Fibroblast of pulmonary artery (primary cell): ENCODE results near the gene NR2F1.

Source experiments
- DNase-seq: peaks from one replicate; pipeline ENCODE4 v3.0.0-alpha.2; 2010; ENCODE audit warnings: low read depth
- H3K4me3 ChIP-seq: replicated peaks from 2 replicates; pipeline ENCODE4 v1.5.1; 2011; ENCODE audit warnings: low read depth, mild to moderate bottlenecking, control low read depth, low read length, moderate library complexity
- TF ChIP-seq, protein P1 (sequence below): IDR thresholded peaks from 2 replicates; pipeline ENCODE4 v1.5.1; 2011; ENCODE audit warnings: mild to moderate bottlenecking, control low read depth, low read length, inconsistent platforms; ENCODE audit errors: missing control alignments

The NR2F1 gene

DNA sequence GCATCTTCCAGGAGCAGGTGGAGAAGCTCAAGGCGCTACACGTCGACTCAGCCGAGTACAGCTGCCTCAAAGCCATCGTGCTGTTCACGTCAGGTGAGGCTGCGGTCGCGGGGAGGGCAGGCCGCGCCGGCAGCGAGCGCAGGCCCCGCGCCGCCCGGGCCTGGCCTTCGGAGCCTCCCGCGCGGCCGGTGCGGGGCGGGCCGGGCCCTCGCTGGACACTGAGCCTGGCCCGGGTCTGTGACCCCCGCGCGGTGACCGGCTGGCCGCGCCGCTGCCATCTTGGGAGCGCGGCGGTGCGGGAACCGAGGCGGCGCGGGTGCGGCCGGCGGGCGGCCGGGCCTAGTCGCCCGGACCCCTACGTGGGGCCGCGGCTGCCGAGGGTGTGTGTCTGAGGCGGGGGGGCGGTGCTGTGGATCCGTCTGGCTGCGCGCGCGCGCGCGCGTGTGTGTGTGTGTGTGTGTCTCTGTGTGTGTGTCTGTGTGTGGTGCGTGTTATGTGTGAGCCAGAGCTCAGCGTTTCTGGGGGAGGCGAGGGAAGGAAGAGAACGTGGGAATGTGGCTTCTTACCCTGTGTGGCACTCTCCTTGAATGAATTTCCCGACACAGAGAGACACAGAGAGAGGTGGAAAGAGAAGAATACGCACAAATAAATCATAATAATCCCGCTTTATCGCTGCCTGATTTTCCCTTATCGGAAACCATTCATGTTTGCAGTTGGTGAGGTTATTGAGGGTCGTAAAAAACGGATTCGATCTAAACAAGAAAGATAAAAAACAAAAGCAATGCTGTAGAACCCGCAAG lies 5.5 kb downstream of the NR2F1 start:
- DNase-seq = peak; percentile 56
- H3K4me3 ChIP-seq = peak overlapping the region; percentile 89
- TF ChIP-seq, protein P1, sequence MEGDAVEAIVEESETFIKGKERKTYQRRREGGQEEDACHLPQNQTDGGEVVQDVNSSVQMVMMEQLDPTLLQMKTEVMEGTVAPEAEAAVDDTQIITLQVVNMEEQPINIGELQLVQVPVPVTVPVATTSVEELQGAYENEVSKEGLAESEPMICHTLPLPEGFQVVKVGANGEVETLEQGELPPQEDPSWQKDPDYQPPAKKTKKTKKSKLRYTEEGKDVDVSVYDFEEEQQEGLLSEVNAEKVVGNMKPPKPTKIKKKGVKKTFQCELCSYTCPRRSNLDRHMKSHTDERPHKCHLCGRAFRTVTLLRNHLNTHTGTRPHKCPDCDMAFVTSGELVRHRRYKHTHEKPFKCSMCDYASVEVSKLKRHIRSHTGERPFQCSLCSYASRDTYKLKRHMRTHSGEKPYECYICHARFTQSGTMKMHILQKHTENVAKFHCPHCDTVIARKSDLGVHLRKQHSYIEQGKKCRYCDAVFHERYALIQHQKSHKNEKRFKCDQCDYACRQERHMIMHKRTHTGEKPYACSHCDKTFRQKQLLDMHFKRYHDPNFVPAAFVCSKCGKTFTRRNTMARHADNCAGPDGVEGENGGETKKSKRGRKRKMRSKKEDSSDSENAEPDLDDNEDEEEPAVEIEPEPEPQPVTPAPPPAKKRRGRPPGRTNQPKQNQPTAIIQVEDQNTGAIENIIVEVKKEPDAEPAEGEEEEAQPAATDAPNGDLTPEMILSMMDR = no peak

DNA sequence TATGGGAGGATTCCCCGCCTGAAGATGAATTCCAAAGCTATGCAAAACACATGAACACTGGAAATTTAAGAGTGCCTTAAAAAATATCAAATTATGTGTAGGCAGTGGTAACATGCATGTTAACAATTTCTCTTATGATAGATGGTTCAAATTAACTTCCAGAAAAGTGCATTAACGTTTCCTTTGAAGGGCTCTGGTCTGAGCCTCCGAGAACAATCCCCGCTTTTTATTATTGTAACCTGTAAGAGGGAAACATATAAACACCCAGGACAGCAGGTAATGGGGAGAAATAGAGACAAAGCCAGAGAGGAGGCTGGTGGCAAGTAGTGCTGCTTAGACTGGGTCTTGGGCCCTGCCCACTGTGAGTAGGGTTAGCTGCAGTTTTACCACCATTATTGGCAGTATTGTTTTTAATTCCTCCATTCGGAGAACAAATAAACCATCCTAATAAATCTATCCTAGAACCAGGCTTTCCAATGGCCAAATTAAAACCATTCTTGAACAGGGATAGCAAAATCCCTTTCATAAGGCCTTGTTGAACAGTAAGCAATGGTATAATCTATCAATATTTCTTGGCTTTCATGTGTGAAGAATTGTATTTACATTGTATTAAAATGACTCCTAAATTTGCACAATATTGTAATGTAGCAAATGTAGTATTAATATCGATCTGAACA lies 6.3 kb downstream of the NR2F1 start:
- no peak for DNase-seq
- H3K4me3 ChIP-seq = peak overlapping the region; percentile 48
- TF ChIP-seq, protein P1 = no peak

DNA sequence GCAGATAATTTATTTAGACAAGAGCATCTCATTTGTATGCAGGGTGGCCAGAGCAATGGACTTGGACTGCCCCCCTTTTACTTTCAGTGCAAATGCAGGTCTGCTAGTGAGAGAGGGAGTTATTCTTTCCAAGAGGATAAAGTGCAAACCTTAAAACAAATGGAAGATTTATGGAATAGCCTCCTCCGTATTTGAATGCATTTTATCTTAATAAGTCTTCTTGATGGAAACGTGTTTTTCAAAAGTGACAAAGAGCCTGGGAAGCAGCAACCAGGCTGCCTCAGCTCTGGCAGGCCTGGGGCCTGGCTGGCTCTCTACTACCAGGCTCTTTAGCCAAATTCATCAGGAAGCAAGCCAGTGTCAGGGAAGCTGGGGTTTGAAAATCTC lies 6.8 kb downstream of the NR2F1 start:
- TF ChIP-seq, protein P1 = peak; percentile 10
- no peak for DNase-seq
- H3K4me3 ChIP-seq = peak overlapping the region; percentile 48

DNA sequence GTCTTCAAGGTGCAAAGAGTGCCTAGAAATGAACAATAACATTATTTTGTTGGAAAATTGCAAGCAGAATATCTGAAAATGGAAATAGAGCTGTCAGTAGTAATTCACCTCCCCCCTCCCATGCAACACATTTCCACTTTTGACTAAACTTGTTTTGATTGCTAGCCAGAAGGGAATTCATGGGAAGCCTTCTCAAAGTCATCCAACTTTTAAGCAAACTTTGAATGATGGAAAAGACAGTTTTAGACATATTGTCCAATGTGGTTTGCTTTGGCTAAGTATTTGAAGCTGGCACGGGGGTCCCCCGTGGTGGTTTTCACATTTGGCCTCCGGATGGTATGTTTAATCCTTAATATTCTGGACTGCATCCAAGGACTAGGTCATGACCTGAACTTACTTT lies 7.5 kb downstream of the NR2F1 start:
- TF ChIP-seq, protein P1 = no peak
- H3K4me3 ChIP-seq = peak overlapping the region; percentile 48
- no peak for DNase-seq

DNA sequence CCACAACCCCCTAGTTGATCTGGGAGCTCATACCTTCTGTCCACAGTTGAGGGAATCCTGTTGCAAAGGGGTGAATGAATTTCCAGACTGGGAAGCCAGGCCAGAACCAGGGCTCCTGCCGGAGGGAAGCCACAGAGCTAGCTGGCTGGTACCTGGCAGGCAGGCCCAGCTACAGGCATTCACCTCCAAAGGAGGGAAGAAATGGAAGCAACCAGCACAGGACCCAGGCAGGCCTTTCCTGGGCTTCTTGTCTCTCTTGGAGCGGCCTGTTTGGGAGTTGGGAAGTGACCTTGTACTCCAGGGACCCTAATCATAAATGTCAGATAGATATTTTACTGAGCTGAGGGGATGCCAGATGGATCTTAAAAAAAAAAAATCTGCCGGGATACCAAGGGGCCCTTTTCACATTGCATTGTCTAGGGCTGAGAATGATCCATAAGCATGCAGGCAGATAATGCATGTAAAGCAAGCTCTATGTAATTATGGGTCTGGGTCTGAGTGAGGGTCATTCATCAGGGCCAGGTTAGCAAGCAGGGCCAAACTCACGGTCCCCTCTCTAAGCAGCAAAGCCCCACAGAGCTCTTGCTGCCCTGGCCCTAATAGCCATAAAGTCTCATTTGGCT lies 8.4 kb downstream of the NR2F1 start:
- DNase-seq = no peak
- TF ChIP-seq, protein P1 = no peak
- no peak overlapping the region for H3K4me3 ChIP-seq

DNA sequence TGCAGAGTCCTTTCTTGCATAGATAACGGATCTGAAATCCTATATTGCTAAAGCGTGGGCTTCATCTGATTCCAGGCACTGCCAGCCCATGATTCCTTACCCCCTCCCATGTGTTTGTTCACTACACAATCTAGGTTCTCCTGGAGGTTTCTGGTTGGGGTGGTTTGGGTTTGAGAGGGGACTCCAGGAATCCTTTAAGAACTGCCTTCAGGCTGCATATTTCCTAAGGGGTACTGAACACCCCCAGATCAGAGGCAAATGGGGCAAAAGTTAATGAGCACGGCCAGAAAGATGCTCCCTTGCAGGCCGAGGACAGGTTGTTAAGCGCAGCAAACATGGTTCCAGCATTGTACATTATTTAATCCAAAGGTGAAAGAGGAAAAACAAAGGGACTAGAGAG lies 9.9 kb downstream of the NR2F1 start:
- no peak for DNase-seq
- no peak overlapping the region for H3K4me3 ChIP-seq
- TF ChIP-seq, protein P1 = no peak
